A549 (cell line): ENCODE data around the gene AMPD1. TPM values are rescaled to one million over a fixed set of nuclear protein-coding genes. Genes with fewer than 3 reads are reported as not detected.

Experiments used
- ATAC-seq, 2 experiments: fragments of 200-7000 bp in 1 of 2; fragments of >200 bp in 1 of 2; cut with Nextera tagmentation in 1 of 2; cut with Tn5 transposase in 1 of 2; 3 replicates each; pipeline versions ENCODE4 v1.8.0 to v1.9.1; 2018 to 2020; ENCODE audit warnings: mild to moderate bottlenecking in 1 of 2, moderate library complexity in 1 of 2
- CTCF ChIA-PET: fragments of 300-600 bp; sonication (Branson Sonifier 250); formaldehyde crosslinking; extraction: SDS; loops from one replicate; lab custom pipeline; 2021; ENCODE audit warnings: antibody characterized with exemption, inconsistent platforms; lab: Yijun Ruan, JAX
- POLR2A ChIA-PET: fragments of 350-600 bp; formaldehyde crosslinking; extraction: SDS; loops from one replicate; lab custom pipeline; 2021; ENCODE audit warnings: antibody characterized with exemption, inconsistent platforms; lab: Yijun Ruan, JAX
- DNase-seq, 2 experiments: peaks; one replicate each; pipeline versions ENCODE4 v3.0.0 to v3.0.0-alpha.2; 2011 to 2016; ENCODE audit warnings: low read depth in 1 of 2, low spot score in 1 of 2
- FAIRE-seq: peaks from 2 replicates; lab custom pipeline; 2011; peaks lifted over from hg19 to GRCh38; lab: Jason Lieb, UNC
- H3K27ac ChIP-seq, 2 experiments: fragments of >200 bp; sonication (Bioruptor Twin); formaldehyde crosslinking; 3 replicates each; pipeline ENCODE4 v1.5.1; 2016 to 2017
- H3K4me1 ChIP-seq: fragments of >200 bp; sonication (Bioruptor Twin); formaldehyde crosslinking; 3 replicates; pipeline ENCODE4 v1.6.1; 2016
- H3K4me2 ChIP-seq: fragments of >200 bp; sonication (Bioruptor Twin); formaldehyde crosslinking; 3 replicates; pipeline ENCODE4 v1.6.1; 2016
- H3K4me3 ChIP-seq: fragments of >200 bp; sonication (Bioruptor Twin); formaldehyde crosslinking; 3 replicates; pipeline ENCODE4 v1.5.1; 2016
- H3K9me3 ChIP-seq: fragments of >200 bp; sonication (Bioruptor Twin); formaldehyde crosslinking; 3 replicates; pipeline ENCODE4 v1.6.1; 2016
- BHLHE40 ChIP-seq: IDR thresholded peaks from 2 replicates; pipeline ENCODE4 v1.6.1; 2012; ENCODE audit warnings: low read depth, low read length, inconsistent platforms
- CBX8 ChIP-seq: fragments of 200-600 bp; sonication (generic); IDR thresholded peaks from 2 replicates; pipeline ENCODE4 v1.6.1; 2016
- EP300 ChIP-seq, 2 experiments: fragments of >200 bp; sonication (Bioruptor Twin); formaldehyde crosslinking; IDR thresholded peaks; 2 replicates in 1 of 2; 3 replicates in 1 of 2; pipeline ENCODE4 v1.6.1; 2016 to 2017
- FOSB ChIP-seq: fragments of 250-450 bp; sonication (Bioruptor Pico); IDR thresholded peaks from 2 replicates; pipeline ENCODE4 v1.5.0; 2020; ENCODE audit warnings: mild to moderate bottlenecking, moderate library complexity
- GATA3 ChIP-seq: IDR thresholded peaks from 2 replicates; pipeline ENCODE4 v1.6.1; 2012; ENCODE audit warnings: borderline replicate concordance
- HOXB13 ChIP-seq: fragments of 250-450 bp; sonication (Bioruptor Pico); IDR thresholded peaks from 2 replicates; pipeline ENCODE4 v1.5.0; 2020; ENCODE audit warnings: low read depth, mild to moderate bottlenecking, moderate library complexity
- HOXB5 ChIP-seq: fragments of 250-450 bp; sonication (Bioruptor Pico); IDR thresholded peaks from 2 replicates; pipeline ENCODE4 v1.5.0; 2020; ENCODE audit warnings: mild to moderate bottlenecking, moderate library complexity
- KDM1A ChIP-seq: fragments of 200-600 bp; sonication (generic); IDR thresholded peaks from 2 replicates; pipeline ENCODE4 v1.6.1; 2016; ENCODE audit warnings: low read depth, mild to moderate bottlenecking
- MYC ChIP-seq: IDR thresholded peaks from 2 replicates; pipeline ENCODE4 v1.6.1; 2012; ENCODE audit warnings: mild to moderate bottlenecking, inconsistent platforms, low read length, improper control_type of control experiment, borderline replicate concordance
- NPAS2 ChIP-seq: fragments of 250-450 bp; sonication (Bioruptor Pico); IDR thresholded peaks from 2 replicates; pipeline ENCODE4 v1.8.0; 2022; ENCODE audit warnings: mild to moderate bottlenecking, moderate library complexity, borderline replicate concordance
- NR3C1 ChIP-seq: fragments of >200 bp; sonication (Bioruptor Twin); formaldehyde crosslinking; IDR thresholded peaks from 3 replicates; pipeline ENCODE4 v1.6.1; 2017
- PHF8 ChIP-seq: fragments of 200-600 bp; sonication (generic); IDR thresholded peaks from 2 replicates; pipeline ENCODE4 v1.6.1; 2016; ENCODE audit warnings: low read depth, mild to moderate bottlenecking, antibody characterized with exemption, moderate library complexity, borderline replicate concordance
- RAD21 ChIP-seq, 2 experiments: fragments of >200 bp in 1 of 2; sonication (Bioruptor Twin) in 1 of 2; formaldehyde crosslinking in 1 of 2; IDR thresholded peaks in 1 of 2; conservative IDR thresholded peaks in 1 of 2; 2 replicates in 1 of 2; 3 replicates in 1 of 2; pipeline ENCODE4 v1.6.1; 2012 to 2018; ENCODE audit warnings: inconsistent platforms in 1 of 2
- REST ChIP-seq: fragments of 200-600 bp; sonication (generic); IDR thresholded peaks from 2 replicates; pipeline ENCODE4 v1.6.1; 2016; ENCODE audit warnings: antibody characterized with exemption, mild to moderate bottlenecking, moderate library complexity
- RFX5 ChIP-seq: fragments of 450-650 bp; IDR thresholded peaks from 2 replicates; pipeline ENCODE4 v1.7.1; 2014; ENCODE audit warnings: antibody characterized with exemption, mild to moderate bottlenecking, moderate library complexity
- SREBF2 ChIP-seq: fragments of 450-650 bp; IDR thresholded peaks from 2 replicates; pipeline ENCODE4 v1.6.1; 2014; ENCODE audit warnings: mild to moderate bottlenecking, moderate library complexity
- TFCP2L1 ChIP-seq: fragments of 250-450 bp; sonication (Bioruptor Pico); IDR thresholded peaks from 2 replicates; pipeline ENCODE4 v1.5.0; 2021; ENCODE audit warnings: mild to moderate bottlenecking
- TP53 ChIP-seq: fragments of 250-450 bp; sonication (Bioruptor Pico); IDR thresholded peaks from 2 replicates; pipeline ENCODE4 v1.5.0; 2021; ENCODE audit warnings: mild to moderate bottlenecking, moderate library complexity
- ZNF302 ChIP-seq: fragments of 250-450 bp; sonication (Bioruptor Pico); IDR thresholded peaks from 2 replicates; pipeline ENCODE4 v1.9.0; 2021; ENCODE audit warnings: inconsistent platforms, mild to moderate bottlenecking, moderate library complexity
- WGBS: methylation state at CpG from one replicate; pipeline ENCODE4 v1.1.6; 2017; ENCODE audit errors: missing lambda C conversion rate; 5-methylcytosine and 5-hydroxymethylcytosine counted together
- polyA plus RNA-seq, 4 experiments: library from polyadenylated mRNA; depleted of rRNA in 3 of 4; stranded (reverse); fragments of >200 nt; fragmentation: RNase III in 1 of 4; extraction: RNeasy Plus Mini Kit Qiagen cat#74134 plus additional on column Dnase treatment in 1 of 4; gene quantifications; 2 replicates in 3 of 4; 3 replicates in 1 of 4; pipeline ENCODE4 v1.2.3, GENCODE V29; 2011 to 2017
- TF ChIP-seq, protein P1 (sequence below): fragments of >200 bp; sonication (Bioruptor Twin); formaldehyde crosslinking; IDR thresholded peaks from 2 replicates; pipeline ENCODE4 v1.6.1; 2016
- TF ChIP-seq, protein P2 (sequence below): IDR thresholded peaks from 2 replicates; pipeline ENCODE4 v1.6.1; 2012; ENCODE audit warnings: low read depth, borderline replicate concordance

Gene AMPD1
- polyA plus RNA-seq, 2 of the 4 experiments (the other 2 are of a cell fraction): not detected

DNA sequence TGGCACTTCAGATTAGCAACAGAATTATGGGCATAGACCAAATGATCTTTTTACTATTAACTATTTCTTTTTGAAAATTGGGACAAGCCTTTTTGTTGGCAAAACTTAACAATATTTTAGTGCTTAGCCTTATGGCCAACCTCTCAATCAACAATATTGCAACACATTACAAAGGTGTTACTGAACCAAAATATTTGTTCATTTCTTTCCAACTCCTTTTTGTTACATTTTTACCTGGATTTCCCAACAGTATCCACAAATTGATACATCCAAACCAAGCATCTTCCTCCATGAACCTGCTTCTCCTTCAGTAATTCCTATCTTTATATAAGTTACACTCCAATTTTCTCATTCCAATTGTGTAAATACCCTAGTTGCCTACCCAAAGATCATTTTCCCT, 1.5 kb upstream of the AMPD1 start:
- no peak for FAIRE-seq
- TF ChIP-seq BHLHE40 (no peak), SREBF2 (no peak), CBX8 (no peak), NPAS2 (CRISPR knock-in tag) (no peak), NR3C1 (no peak), PHF8 (no peak), TFCP2L1 (CRISPR knock-in tag) (no peak), HOXB13 (CRISPR knock-in tag) (no peak), GATA3 (no peak), KDM1A (no peak), RAD21 (conservative IDR thresholded peaks at IDR 0.05 in 1 of 2, IDR thresholded peaks at IDR 0.05 in 1 of 2) (no peak), FOSB (CRISPR knock-in tag) (no peak), EP300 (IDR thresholded peaks at IDR 0.05) (no peak)
- TF ChIP-seq, protein P1, sequence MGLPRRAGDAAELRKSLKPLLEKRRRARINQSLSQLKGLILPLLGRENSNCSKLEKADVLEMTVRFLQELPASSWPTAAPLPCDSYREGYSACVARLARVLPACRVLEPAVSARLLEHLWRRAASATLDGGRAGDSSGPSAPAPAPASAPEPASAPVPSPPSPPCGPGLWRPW: no peak
- POLR2A ChIA-PET: no interaction called here

GRCh38 chr1:114694540-114695310, 621 bp downstream of the AMPD1 start:
- Histone ChIP-seq H3K4me2 (no peak overlapping the region), H3K9me3 (no peaks in the 10 kb centered on the region), H3K4me3 (no peak overlapping the region), H3K4me1 (no peaks in the 10 kb centered on the region), H3K27ac (no peak overlapping the region)
- ATAC-seq: no peak
- TF ChIP-seq MYC (no peak), NPAS2 (CRISPR knock-in tag) (no peak), RFX5 (no peak), SREBF2 (no peak), REST (no peak), TP53 (no peak), HOXB5 (CRISPR knock-in tag) (no peak), ZNF302 (no peak), EP300 (IDR thresholded peaks at IDR 0.05) (no peak)
- TF ChIP-seq, protein P2, sequence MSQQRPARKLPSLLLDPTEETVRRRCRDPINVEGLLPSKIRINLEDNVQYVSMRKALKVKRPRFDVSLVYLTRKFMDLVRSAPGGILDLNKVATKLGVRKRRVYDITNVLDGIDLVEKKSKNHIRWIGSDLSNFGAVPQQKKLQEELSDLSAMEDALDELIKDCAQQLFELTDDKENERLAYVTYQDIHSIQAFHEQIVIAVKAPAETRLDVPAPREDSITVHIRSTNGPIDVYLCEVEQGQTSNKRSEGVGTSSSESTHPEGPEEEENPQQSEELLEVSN: no peak
- ChIA-PET POLR2A (no interaction called here), CTCF (interaction anchor here (0.5 to 1.0 kb wide), 4 partner anchors 14 to 547 kb away, joined by 3 read pairs; partner anchors contain the start of gene DENND2C)
- WGBS: 47% methylated on average over 9 of the region's 9 CpGs
- no peak for DNase-seq
- no peak for FAIRE-seq

More for the DNA sequence above, 1.5 kb upstream of the AMPD1 start:
- CTCF ChIA-PET: no interaction called here
- DNase-seq (no peak), ATAC-seq (no peak)
- H3K4me1 ChIP-seq: no peaks in the 10 kb centered on the region
- no peak overlapping the region for H3K4me2 ChIP-seq
- no peaks in the 10 kb centered on the region for H3K9me3 ChIP-seq
- no peak overlapping the region for H3K27ac ChIP-seq
- H3K4me3 ChIP-seq: no peak overlapping the region
